HepG2 (cell line): ENCODE measurements around the gene XRCC3. TPM values are rescaled to one million over a fixed set of nuclear protein-coding genes. Genes with fewer than 3 reads are reported as not detected.

ENCODE experiments used
- ATAC-seq: fragments of 200-7000 bp; cut with Tn5 transposase; 3 replicates; pipeline ENCODE4 v1.9.1; 2020; ENCODE audit warnings: mild to moderate bottlenecking, moderate library complexity
- BruUV-seq: library from RNA; stranded (reverse); fragments of 400-500 nt; replicated peaks from 2 replicates; lab custom pipeline; 2021; lab: Mats Ljungman, UMichigan
- CTCF ChIA-PET: fragments of 300-600 bp; formaldehyde crosslinking; extraction: SDS; loops from one replicate; lab custom pipeline; 2021; ENCODE audit warnings: low total read pairs, inconsistent platforms, low intra/inter-chr PET ratio; lab: Yijun Ruan, JAX
- POLR2A ChIA-PET: fragments of 350-600 bp; sonication (Branson Sonifier 250); formaldehyde crosslinking; loops from one replicate; lab custom pipeline; 2020; ENCODE audit warnings: antibody characterized with exemption, inconsistent platforms; lab: Yijun Ruan, JAX
- DNase-seq: peaks from one replicate; pipeline ENCODE4 v3.0.0-alpha.2; 2015; ENCODE audit warnings: low spot score
- FAIRE-seq: peaks from 3 replicates; lab custom pipeline; 2011; peaks lifted over from hg19 to GRCh38; lab: Jason Lieb, UNC
- H2AFZ ChIP-seq: one replicate; pipeline ENCODE4 v1.6.1; 2011; ENCODE audit warnings: low read length, inconsistent platforms
- H3K27ac ChIP-seq: fragments of 300-600 bp; 3 replicates; pipeline ENCODE4 v1.8.0; 2011; ENCODE audit warnings: mixed run types, mild to moderate bottlenecking, mixed read lengths, low read length, inconsistent platforms; ENCODE audit not compliant: insufficient read depth; ENCODE audit errors: extremely low read length
- H3K27me3 ChIP-seq, 2 experiments: fragments of 200-600 bp in 1 of 2; 2 replicates in 1 of 2; 3 replicates in 1 of 2; pipeline versions ENCODE4 v1.6.0 to v1.8.0; 2011; ENCODE audit warnings: low read length in 2 of 2, mild to moderate bottlenecking in 2 of 2, moderate library complexity in 2 of 2, inconsistent platforms in 1 of 2; ENCODE audit not compliant: insufficient read depth in 2 of 2, control insufficient read depth in 1 of 2
- H3K36me3 ChIP-seq, 2 experiments: fragments of 200-600 bp in 1 of 2; replicated peaks in 1 of 2; 2 replicates in 1 of 2; 3 replicates in 1 of 2; pipeline versions ENCODE4 v1.5.1 to v1.8.0; 2011; ENCODE audit warnings: low read length in 2 of 2, inconsistent platforms in 1 of 2; ENCODE audit not compliant: insufficient read depth in 2 of 2, control insufficient read depth in 1 of 2
- H3K4me1 ChIP-seq: 2 replicates; pipeline ENCODE4 v1.5.1; 2012; ENCODE audit warnings: low read length, inconsistent platforms; ENCODE audit not compliant: insufficient read depth
- H3K4me2 ChIP-seq: 2 replicates; pipeline ENCODE4 v1.6.0; 2011; ENCODE audit warnings: low read depth, low read length, inconsistent platforms
- H3K4me3 ChIP-seq, 3 experiments: fragments of 200-600 bp in 1 of 3; sonication (generic), shearing (Covaris generic) in 1 of 3; replicated peaks in 1 of 3; 2 replicates each; pipeline ENCODE4 v1.5.1; 2011 to 2016; ENCODE audit warnings: low read length in 3 of 3, inconsistent platforms in 2 of 3, low read depth in 2 of 3, mild to moderate bottlenecking in 2 of 3, control low read depth in 1 of 3, mixed read lengths in 1 of 3; ENCODE audit not compliant: insufficient read depth in 1 of 3
- H3K79me2 ChIP-seq: one replicate; pipeline ENCODE4 v1.6.1; 2011; ENCODE audit warnings: low read length, inconsistent platforms; ENCODE audit not compliant: insufficient read depth
- H3K9ac ChIP-seq: 2 replicates; pipeline ENCODE4 v1.6.0; 2011; ENCODE audit warnings: mild to moderate bottlenecking, low read depth, low read length, inconsistent platforms; ENCODE audit not compliant: insufficient read depth
- H3K9me3 ChIP-seq: 2 replicates; pipeline ENCODE4 v1.5.1; 2012; ENCODE audit warnings: mild to moderate bottlenecking, low read length
- H4K20me1 ChIP-seq: 2 replicates; pipeline ENCODE4 v1.6.0; 2011; ENCODE audit warnings: inconsistent platforms, mild to moderate bottlenecking, low read length, moderate library complexity; ENCODE audit not compliant: insufficient read depth
- ATF1 ChIP-seq: IDR thresholded peaks from 2 replicates; pipeline ENCODE4 v1.6.1; 2016; ENCODE audit warnings: mild to moderate bottlenecking, control low read depth
- FOSL2 ChIP-seq: sonication (generic); formaldehyde crosslinking; IDR thresholded peaks from 2 replicates; pipeline ENCODE4 v1.4.0; 2020; ENCODE audit warnings: missing genetic modification reagents
- NCOA2 ChIP-seq: sonication (generic); formaldehyde crosslinking; IDR thresholded peaks from 2 replicates; pipeline ENCODE4 v1.8.0; 2022; ENCODE audit warnings: inconsistent platforms
- PAX8 ChIP-seq: sonication (generic); formaldehyde crosslinking; IDR thresholded peaks from 2 replicates; pipeline ENCODE4 v1.8.0; 2022; ENCODE audit warnings: mild to moderate bottlenecking, missing genetic modification reagents, borderline replicate concordance
- RFX1 ChIP-seq: fragments of 450-650 bp; IDR thresholded peaks from 2 replicates; pipeline ENCODE4 v1.6.1; 2017
- SCMH1 ChIP-seq: sonication (generic); formaldehyde crosslinking; IDR thresholded peaks from 2 replicates; pipeline ENCODE4 v1.9.0; 2021; ENCODE audit warnings: missing genetic modification reagents, mild to moderate bottlenecking, borderline replicate concordance
- SOX6 ChIP-seq, 2 experiments: fragments of 450-650 bp in 1 of 2; sonication (generic) in 1 of 2; formaldehyde crosslinking in 1 of 2; IDR thresholded peaks; 2 replicates each; pipeline versions ENCODE4 v1.4.0 to v1.6.1; 2017 to 2020; ENCODE audit warnings: antibody characterized with exemption in 1 of 2, mild to moderate bottlenecking in 1 of 2, missing genetic modification reagents in 1 of 2
- ZC3H13 ChIP-seq: sonication (generic); formaldehyde crosslinking; IDR thresholded peaks from 2 replicates; pipeline ENCODE4 v1.8.1; 2023; ENCODE audit warnings: mild to moderate bottlenecking, missing genetic modification reagents, moderate library complexity
- ZNF629 ChIP-seq: sonication (generic); formaldehyde crosslinking; conservative IDR thresholded peaks from 2 replicates; pipeline ENCODE4 v1.5.0; 2020; ENCODE audit warnings: missing genetic modification reagents
- WGBS: methylation state at CpG from one replicate; pipeline ENCODE4 v1.1.6; 2017; ENCODE audit warnings: low lambda C conversion rate; 5-methylcytosine and 5-hydroxymethylcytosine counted together
- in situ Hi-C: cut with HindIII; loops from 2 replicates; pipeline ENCODE4 v1.10.0; 2017; ENCODE audit warnings: low pct_unique_long_range_greater_than_20kb; ENCODE audit not compliant: extremely low pct_ligation_motif_present
- intact Hi-C: fragments of 100-400 bp; cut with micrococcal nuclease; formaldehyde crosslinking; loops from one replicate; pipeline ENCODE4 v1.10.0; 2022; ENCODE audit not compliant: unreplicated experiment
- polyA plus RNA-seq, 8 experiments: library from polyadenylated mRNA; depleted of rRNA in 3 of 8; stranded (reverse) in 7 of 8; unstranded in 1 of 8; fragments of >200 nt; fragmentation: Illumina TruSeq in 4 of 8; extraction: Trizol in 4 of 8; gene quantifications; 2 replicates each; pipeline versions ENCODE4 v1.2.1 to v1.2.3, GENCODE V29; 2011 to 2016; ENCODE audit warnings: low read depth in 4 of 8, missing spikeins in 1 of 8, mixed read lengths in 1 of 8; ENCODE audit not compliant: insufficient read depth in 1 of 8
- total RNA-seq, 5 experiments: library from RNA; depleted of rRNA; stranded (reverse); fragments of >200 nt; fragmentation: Illumina TruSeq; extraction: Trizol; gene quantifications; 2 replicates each; pipeline ENCODE4 v1.2.3, GENCODE V29; 2016; ENCODE audit warnings: low read depth in 1 of 5
- TF ChIP-seq, protein P1 (sequence below): IDR thresholded peaks from 2 replicates; pipeline ENCODE4 v1.6.1; 2016
- TF ChIP-seq, protein P2 (sequence below): sonication (generic); formaldehyde crosslinking; IDR thresholded peaks from 2 replicates; pipeline ENCODE4 v1.4.0; 2020; ENCODE audit warnings: mild to moderate bottlenecking, missing genetic modification reagents

The XRCC3 gene
- total and polyA plus RNA-seq, 2 of the 13 experiments (the other 11 are each of a cell fraction or from before 2014, with no cell fraction given), result 5.4 to 25.8 TPM

DNA sequence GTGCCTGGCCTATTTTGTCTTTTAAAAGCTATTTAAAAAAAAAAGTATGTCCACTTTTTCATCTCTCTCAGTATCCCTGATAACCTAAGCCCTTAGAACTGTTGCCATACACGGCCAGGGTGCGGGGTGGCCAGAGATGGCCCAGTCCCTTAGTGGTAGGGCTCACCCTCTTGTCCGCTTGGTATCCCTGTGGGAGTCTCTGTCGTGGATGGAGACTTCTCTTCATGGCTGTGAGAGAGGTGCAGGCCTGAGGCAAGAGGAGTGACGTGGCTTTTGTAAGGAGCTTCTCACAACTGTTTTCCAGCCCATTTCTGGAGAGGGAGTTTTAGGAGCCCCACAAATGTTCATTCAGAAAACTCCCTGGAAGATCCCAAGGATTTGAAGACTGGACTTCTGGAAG lies 26.8 kb downstream of the XRCC3 start:
- POLR2A ChIA-PET, result no interaction called here
- H3K4me1 ChIP-seq, result no peaks in the 10 kb centered on the region
- TF ChIP-seq ATF1 (CRISPR knock-in tag) (no peak), RFX1 (no peak), NCOA2 (CRISPR knock-in tag) (no peak), ZC3H13 (CRISPR knock-in tag) (no peak), SCMH1 (no peak), FOSL2 (CRISPR knock-in tag) (no peak), ZNF629 (no peak), PAX8 (CRISPR knock-in tag) (no peak), SOX6 (IDR thresholded peaks at IDR 0.05) (no peak), SOX6 (CRISPR knock-in tag; IDR thresholded peaks at IDR 0.05) (no peak)
- TF ChIP-seq, protein P1, sequence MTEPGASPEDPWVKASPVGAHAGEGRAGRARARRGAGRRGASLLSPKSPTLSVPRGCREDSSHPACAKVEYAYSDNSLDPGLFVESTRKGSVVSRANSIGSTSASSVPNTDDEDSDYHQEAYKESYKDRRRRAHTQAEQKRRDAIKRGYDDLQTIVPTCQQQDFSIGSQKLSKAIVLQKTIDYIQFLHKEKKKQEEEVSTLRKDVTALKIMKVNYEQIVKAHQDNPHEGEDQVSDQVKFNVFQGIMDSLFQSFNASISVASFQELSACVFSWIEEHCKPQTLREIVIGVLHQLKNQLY (CRISPR knock-in tag), result no peak
- TF ChIP-seq, protein P2, sequence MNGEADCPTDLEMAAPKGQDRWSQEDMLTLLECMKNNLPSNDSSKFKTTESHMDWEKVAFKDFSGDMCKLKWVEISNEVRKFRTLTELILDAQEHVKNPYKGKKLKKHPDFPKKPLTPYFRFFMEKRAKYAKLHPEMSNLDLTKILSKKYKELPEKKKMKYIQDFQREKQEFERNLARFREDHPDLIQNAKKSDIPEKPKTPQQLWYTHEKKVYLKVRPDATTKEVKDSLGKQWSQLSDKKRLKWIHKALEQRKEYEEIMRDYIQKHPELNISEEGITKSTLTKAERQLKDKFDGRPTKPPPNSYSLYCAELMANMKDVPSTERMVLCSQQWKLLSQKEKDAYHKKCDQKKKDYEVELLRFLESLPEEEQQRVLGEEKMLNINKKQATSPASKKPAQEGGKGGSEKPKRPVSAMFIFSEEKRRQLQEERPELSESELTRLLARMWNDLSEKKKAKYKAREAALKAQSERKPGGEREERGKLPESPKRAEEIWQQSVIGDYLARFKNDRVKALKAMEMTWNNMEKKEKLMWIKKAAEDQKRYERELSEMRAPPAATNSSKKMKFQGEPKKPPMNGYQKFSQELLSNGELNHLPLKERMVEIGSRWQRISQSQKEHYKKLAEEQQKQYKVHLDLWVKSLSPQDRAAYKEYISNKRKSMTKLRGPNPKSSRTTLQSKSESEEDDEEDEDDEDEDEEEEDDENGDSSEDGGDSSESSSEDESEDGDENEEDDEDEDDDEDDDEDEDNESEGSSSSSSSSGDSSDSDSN (CRISPR knock-in tag), result no peak
- DNase-seq (no peak), ATAC-seq (no peak), FAIRE-seq (no peak)
- peaks cover 15 to 71% of the 10 kb centered on the region in 2 experiments for H3K36me3 ChIP-seq
- BruUV-seq, result no TSS peak
- in situ Hi-C loops (no loop called here), intact Hi-C loops (no loop called here)
- WGBS, result 100% methylated on average over 4 of the region's 5 CpGs
- H3K4me2 ChIP-seq, result no peak overlapping the region
- H3K9ac ChIP-seq, result no peak overlapping the region
- no peaks in the 10 kb centered on the region for H3K9me3 ChIP-seq
- H3K27ac ChIP-seq, result no peak overlapping the region
- no peak overlapping the region for H2AFZ ChIP-seq
- CTCF ChIA-PET, result no interaction called here
- no peaks in the 10 kb centered on the region for H3K79me2 ChIP-seq
- H4K20me1 ChIP-seq, result no peaks in the 10 kb centered on the region
- no peak overlapping the region for H3K4me3 ChIP-seq
- H3K27me3 ChIP-seq, result no peaks in the 10 kb centered on the region
